Measurements from ENCODE around the gene LYPLA2.
"Not testable (repeated sequence)": the region's sequence is repeated elsewhere in the genome, so short reads cannot be mapped to it uniquely, and the experiment has no call there.

LYPLA2 gene

DNA sequence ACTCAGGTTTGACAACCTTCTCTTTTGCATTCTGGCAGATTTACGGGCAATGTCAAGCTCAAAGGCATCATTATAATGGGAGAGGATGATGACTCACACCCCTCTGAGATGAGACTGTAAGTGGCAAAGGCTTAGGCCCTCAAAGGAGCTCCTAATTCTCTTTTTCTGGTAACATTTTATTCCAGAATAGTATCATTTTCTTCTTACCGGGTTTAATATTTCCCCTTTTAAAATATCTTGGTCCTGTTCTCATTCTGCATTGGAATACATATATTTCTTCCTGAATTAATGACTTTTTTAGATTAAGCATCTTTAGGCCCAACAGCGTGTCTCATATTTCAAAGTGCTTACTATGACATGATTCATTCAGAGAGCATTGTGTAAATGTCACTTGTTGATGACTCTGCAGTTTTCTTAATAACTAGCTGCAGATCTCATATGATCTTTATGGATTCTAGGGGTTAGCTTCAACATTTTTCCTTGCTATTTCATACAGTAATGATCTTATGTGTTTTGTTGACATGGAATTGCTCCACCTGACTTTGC lies 11.0 kb upstream of the LYPLA2 start:
- no peak for DNase-seq

DNA sequence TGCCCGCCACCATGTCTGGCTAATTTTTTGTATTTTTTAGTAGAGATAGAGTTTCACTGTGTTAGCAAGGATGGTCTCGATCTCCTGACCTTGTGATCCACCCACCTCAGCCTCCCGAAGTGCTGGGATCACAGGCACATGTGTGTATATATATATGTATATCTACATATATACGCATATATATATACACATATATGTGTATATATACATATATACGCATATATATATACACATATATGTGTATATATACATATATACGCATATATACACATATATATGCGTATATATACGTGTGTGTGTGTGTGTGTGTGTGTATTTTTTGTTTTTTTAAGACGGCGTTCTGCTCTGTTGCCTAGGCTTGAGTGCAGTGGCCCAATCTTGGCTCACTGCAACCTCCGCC lies 7.8 kb upstream of the LYPLA2 start:
- not testable (repeated sequence) for DNase-seq

DNA sequence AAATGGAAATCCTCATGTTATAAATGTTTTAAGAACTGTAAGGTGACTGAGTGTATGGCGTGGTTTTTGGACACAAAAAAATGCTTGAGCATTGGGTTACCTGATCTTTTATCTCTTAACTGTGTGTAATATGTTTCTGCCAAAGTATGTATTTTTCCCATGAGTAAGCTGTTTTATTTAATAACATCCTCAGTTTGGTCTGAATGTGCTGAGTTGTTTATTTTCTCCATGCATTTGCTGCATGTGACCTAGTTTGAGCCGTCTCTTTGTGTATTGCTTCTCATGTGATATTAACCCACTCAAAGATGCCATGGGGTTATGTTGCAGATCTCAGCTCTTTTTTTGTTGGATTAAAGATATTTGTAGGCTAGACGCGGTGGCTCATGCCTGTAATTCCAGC lies 6.1 kb upstream of the LYPLA2 start:
- no peak for DNase-seq

DNA sequence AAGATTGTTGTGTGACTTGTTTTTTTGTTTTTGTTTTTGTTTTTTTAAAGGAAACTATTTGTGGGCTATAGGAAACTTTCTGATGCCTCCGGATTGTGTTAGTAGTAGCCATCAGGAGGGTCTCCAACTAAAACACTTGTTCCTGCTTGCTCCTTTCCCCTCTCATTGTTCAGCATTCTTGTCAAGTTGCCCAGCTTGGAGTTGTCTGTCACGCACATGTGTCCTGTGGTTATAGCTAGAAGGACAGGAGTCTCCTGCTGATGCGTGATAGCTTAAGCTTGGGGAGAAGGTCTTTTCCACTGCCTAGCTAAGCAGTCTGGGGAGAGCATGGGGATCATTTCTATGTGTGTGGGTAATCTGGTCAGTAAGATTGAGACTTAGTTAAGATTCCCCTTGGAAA lies 3.2 kb upstream of the LYPLA2 start:
- no peak for DNase-seq

DNA sequence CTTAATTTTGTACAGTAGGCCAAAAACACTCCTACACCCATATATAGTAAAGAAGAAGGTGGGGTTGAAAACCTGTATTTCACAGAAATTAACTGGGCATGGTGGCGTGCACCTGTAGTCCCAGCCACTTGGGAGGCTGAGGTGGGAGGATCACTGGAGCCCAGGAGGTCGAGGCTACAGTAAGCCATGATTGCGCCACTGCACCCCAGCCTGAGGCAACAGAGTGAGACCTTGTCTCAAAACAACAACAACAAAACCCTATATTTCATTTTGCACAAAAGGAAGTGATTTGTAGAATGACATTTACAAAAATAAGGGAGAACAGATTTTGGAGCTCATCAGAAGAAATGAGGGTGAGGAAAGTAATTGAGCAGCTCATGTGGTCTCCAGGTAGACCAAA lies 2.2 kb upstream of the LYPLA2 start:
- DNase-seq: no peak

DNA sequence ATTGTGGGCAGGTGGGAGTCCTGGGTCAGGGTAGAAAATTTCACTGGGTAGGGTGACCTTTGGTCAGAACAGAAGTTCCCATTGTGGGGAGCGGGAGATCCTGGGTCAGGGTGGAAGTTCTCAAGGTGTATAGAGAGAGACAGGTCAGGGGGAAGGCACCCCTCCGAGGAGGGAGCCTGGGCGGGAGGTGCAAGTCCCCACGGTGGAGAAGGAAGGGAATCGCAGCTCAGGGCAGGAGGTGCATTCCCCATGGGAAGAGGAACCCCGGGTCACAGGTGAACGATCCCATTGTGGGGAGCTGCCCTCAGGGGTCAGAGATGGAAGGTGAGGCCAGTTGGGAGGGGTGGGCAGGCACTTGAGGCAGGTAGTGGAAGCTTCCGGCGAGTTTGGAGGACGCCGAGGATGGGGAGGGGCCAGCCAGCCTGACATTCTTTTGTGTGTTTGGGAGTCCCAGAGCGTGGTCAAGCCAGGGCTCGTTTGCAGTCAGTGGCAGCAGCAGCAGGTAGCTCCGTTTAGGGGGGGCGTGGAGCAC lies 637 bp downstream of the LYPLA2 start:
- no peak for DNase-seq

DNA sequence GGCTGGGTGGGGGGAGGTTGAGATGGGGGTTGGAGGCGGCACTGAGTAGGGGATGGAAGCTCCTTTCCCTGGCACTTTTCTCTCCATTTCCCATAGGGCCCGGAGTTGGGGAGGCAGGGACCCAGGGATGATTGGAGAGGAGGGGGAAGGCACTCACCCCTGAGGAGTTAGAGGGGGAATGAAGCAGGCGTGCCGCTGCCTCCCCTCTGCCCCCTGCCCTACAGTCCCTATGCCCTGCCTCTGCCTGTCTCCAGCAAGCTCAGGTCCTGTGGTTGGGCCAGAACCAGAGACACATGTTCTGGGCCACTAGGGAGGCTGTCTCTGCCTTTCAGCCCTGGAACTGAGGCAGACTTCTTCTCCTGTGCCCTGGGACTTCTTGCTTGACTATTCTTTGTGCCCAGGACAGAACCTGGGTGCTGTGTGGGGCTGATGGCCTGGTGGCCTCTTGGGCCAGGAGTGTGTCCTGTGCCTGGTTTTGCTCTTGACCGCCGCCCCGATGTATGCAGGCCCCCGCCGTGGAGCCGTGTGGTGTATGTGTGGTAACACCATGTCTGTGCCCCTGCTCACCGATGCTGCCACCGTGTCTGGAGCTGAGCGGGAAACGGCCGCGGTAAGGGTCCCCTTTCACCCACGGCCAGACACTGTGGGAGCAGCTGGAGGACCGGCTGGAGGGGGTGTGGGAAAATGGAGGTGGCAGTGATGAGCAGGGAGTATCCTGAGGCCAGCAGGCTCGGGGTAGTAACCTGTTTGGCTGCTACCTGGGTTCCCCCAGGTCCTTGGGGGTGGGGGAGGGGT lies 1.4 kb downstream of the LYPLA2 start:
- DNase-seq: no peak

DNA sequence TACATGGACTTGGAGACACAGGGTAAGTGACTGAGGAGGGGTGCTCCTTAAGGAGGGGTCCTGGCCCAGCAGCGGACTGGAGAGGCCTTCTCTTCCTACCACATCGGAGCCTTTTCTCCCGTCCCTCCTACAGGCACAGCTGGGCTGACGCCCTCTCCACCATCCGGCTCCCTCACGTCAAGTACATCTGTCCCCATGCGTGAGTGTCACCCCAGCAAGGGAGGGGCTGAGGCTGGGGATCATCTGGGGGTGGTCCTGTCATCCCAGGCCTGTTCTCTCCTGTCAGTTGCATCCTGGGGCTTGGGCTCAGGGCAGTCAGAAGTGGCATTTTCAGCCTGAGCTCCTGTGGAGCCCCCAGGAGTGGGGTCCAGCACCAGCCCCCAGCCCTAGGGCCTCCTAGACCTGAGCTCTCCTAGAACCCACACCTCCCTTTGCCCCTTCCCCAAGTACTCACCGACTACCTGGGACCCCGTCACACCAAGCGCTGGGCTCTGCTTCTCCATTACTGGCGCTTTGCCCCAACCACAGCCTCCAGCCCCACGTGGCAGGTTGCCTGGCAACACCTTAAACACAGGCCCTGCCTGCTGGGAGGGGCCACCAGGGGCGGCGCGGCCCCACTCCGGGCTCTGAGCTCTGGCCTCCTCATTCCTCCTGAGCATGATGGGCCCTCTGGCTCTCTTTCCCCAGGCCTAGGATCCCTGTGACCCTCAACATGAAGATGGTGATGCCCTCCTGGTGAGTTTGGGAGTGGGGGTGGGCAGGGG lies 2.3 kb downstream of the LYPLA2 start:
- no peak for DNase-seq

DNA sequence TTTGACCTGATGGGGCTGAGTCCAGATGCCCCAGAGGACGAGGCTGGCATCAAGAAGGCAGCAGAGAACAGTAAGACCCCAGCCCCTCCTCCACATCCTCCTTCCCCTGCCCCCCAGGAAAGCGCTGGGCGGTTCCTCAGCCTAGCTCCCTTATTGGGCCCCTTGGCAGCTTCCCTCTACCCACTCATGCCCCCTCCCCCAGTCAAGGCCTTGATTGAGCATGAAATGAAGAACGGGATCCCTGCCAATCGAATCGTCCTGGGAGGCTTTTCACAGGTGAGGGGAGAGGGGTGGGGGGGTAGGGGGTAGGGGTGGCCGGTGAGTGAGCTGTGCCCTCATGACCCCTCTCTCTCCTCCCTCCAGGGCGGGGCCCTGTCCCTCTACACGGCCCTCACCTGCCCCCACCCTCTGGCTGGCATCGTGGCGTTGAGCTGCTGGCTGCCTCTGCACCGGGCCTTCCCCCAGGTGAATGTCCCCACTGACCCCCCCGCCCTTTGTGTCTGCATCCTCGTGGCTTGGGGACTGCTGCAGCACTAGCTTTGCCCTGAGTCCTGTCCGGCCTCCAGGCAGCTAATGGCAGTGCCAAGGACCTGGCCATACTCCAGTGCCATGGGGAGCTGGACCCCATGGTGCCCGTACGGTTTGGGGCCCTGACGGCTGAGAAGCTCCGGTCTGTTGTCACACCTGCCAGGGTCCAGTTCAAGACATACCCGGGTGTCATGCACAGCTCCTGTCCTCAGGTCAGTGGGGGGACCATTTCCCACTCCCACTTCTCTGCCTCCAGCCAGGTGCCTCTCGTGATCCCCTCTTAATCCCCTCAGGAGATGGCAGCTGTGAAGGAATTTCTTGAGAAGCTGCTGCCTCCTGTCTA lies 3.2 kb downstream of the LYPLA2 start:
- DNase-seq: no peak

DNA sequence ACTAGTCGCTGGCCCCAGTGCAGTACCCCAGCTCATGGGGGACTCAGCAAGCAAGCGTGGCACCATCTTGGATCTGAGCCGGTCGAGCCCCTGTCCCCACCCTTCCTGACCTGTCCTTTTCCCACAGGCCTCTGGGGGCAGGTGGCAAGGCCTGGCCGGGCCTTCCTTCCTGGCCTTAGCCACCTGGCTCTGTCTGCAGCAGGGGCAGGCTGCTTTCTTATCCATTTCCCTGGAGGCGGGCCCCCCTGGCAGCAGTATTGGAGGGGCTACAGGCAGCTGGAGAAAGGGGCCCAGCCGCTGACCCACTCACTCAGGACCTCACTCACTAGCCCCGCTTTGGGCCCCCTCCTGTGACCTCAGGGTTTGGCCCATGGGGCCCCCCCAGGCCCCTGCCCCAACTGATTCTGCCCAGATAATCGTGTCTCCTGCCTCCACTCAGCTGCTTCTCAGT lies 3.8 kb downstream of the LYPLA2 start:
- DNase-seq: not testable (repeated sequence)

DNA sequence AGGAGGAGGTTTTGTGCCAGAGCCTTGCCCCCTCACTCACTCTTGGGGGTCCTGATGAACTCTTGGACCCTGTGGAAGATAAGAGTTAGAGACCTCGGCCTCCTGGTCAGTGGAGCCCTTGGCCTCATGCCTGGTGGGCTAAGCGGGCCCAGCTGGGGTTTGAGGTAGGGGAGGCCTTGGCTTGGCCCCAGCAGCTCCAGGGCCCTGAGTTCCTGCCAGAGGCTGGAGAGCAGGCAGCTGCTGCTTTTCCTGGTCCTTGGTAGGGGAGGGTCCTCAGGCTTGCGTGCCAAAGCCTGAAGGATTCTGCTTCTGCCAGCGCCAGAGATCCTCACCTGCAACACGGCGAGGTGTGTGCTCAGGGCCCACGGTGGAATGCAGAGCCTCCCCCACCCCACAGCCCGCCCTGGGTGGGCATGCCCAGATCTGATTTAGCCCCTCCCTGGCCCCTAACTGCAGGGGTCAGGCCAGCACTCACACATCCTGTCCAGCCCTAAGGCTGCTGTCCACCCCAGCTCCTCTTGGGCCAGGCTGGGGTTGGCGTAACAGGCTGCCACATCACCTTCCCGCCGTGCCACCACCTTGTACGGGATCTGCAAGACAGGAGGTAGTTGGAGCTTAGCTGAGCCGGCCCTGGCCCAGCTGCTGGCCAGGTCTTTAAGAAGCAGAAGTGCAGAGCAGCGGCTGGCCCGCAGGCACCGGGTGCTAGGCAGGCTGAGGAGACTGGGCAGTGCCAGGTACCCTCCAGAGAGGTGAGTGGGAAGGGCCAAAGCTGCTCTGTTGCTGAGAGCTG lies 4.9 kb downstream of the LYPLA2 start:
- no peak for DNase-seq

DNA sequence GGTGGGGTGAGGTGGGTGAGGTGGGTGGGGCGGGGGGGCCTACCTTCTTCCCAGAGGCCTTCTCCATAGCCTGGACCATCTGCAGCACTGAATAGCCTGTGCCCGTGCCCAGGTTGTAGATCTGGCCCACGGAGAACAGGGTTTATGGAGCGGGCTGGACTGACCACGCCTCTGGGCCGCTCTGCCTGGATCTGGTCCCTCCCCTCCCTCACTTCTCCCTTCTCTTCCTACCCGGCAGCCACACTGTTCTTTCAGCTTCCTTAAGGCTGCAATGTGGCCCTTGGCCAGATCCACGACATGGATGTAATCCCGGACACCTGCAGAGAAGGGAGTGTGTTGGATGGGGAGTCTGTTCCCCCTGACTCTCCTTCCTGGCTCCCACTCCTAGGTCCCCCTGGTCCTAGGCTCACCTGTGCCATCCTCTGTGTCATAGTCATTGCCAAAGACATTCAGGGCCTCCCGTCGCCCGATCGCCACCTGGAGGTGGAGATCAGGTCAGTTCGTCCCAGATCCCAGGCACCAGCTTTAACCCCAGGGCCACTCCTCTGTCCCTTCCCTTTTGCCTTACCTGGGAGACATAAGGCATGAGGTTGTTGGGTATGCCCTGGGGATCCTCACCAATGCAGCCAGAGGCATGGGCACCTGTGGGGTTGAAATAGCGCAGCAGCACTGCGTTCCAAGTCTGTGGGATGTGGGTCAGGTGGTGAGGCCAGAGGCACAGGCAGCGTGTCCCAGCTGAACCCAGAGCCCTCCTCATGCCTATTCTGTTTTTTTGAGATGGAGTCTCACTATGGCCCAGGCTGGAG lies 5.7 kb downstream of the LYPLA2 start:
- no peak for DNase-seq

DNA sequence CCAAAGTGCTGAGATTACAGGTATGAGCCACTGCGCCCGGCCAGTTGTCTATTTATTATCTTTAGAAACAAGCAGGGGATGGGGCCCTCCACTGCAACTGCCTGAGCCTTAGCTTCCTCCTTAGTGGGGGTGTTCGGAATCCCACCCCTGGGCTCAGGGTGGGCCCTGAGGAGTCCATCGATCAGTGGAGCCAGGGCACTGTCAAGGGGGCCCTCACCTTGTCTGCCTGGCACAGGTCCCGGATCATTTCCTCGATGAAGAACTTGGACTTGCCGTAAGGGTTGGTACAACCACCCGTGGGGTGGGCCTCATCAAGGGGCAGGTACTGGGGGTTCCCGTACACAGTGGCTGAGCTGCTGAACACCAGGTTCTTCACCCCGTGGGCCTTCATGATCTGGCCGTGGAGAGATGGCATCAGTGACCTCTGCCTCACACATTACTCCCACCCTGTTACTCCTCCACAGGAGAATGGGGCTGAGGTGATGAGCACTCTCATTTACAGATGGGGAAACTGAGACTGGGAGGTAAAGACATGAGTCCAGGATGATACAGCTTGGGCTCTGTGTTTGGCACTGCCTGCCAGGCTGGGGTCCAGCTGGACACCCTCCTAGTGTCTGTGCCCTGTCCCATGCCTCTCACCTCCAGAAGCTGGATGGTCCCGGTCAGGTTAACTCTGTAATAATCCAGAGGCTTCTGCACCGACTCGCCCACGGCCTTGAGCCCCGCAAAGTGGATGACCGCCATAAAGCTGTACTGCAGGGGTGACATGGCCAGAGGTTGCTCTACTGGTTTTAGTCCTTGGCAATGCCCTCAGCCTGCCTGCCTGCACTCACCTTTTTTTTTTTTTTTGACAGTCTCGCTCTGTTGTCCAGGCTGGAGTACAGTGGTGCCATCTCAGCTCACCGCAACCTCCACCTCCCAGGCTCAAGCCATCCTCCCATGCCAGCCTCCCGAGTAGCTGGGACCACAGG lies 6.8 kb downstream of the LYPLA2 start:
- no peak for DNase-seq

DNA sequence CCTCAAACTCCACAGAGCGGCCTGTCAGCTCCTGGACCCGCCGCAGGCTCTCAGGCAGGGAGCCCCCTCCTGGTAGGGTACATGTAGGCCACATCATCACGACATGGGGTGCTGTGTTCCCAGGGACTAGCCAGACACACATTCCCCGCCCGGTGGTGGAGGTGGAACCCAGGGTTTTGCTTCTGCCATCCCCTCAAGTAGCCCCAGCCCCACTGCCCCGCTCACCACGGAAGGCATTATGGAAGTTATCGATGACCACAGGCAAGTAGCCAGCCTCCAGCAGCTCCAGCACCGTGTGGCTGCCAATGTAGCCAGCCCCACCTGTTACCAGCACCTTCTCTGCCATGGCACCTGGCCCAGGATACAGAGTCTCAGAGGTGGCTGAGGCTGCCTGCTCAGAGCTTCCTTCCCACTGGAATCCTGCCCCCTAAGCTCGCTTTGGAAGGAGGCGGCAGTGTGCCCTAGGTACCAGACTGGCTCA lies 7.8 kb downstream of the LYPLA2 start:
- no peak for DNase-seq

DNA sequence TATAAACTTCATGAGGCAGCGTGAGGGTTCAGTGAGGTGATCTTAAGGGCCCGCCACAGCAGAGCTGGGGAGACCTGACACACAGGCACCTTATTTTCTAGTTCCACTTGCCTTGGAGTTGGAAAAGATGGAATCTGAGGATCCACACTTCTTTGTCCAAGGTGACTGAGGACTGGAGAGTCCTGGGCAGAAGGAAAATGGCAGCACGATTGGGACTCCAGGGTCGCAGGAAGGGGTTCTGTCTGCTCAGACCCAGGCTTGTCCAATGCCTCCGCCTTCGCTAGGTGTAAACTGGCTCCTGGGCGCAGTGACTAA lies 8.3 kb downstream of the LYPLA2 start:
- DNase-seq: no peak

DNA sequence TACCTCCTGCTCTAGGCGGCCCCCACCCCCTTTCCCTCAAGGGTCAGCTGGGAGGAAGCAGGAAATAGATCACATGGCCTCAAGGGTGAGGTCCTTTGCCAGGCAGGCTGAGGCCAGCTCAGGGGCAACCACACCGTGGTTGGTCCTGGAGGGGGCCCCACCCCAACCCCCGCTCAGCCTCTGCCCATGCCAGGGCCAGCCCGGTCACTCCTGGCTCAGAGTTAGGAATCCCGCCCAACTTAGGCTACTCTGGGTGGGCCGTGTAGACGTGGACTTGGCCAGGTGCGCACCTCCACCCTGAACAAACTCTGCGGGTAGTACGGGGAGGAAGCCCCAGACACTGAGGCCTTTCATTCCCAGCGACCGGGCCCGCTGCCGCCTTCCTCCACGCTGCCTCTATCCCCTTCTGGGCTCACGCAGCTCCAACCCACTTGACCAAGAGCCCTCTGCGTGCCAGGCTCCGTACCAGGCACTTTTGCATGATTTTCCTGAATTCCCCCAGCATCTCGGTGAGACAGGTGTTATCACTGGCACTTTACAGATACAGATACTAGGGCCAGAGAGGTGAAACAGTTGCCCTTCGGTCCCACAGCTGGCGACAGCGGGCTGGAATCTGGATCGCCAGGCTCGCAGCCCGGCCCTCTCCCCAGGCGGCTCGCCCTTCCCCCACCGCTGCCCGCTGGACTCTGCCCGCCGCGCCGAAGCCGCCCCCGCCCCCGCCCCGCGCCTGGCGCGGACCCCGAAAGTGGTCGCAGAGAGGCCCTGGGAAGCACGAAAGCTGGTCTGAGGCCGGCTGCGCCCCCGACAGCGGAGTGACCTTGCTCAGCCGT lies 8.8 kb downstream of the LYPLA2 start:
- DNase-seq: no peak

DNA sequence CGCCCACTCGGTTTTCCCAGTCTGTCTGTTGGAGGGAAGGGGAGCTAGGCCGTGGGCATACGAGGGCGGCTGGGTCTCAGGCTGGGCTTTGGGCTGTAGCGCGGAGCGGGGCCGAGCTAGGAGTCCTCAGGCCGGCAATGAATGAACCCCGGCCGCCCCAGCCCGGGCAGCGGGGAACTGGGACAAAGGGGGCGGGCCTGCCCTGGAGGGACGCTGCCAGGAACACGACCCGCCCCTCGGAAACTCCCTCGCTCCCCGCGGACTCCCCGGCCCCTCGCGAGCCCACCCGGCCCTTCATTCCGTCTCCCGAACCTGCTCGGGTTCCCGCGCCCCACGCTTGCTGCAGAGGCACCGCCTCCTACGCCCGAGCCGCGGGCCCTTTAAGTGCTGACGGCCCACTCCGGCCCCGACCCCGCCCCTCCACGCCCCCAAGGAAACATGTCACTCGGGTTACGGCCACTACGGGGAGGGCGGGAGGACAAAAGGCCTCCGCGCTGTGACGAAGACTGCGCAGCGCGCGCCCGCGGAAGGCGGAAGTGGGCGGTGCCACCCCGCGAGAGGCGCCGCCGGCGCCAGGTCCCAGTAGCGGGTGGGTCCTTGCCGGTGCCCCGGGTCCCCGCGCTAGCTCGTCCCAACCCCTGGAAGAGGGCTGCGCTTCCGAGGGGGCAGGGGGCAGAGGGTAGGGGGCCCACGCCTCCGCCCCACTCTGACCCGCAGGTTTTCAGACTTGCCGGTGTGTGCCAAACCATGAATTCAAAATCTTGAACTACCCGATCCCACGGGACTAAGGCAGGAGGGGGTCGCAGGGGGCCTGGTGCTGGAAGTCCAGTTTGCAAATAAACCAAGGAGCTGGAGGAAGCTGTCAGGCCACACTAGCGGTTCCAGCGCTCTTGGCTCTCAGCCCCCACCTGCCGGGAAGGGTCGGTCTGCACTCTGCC lies 9.7 kb downstream of the LYPLA2 start, which contains the start of gene GALE:
Gene GALE (minus strand): TSS at position 355 of the 938 bp plus-strand sequence. CDS start 1,747 bp downstream, outside the sequence.
- peak; percentile 41 for DNase-seq

DNA sequence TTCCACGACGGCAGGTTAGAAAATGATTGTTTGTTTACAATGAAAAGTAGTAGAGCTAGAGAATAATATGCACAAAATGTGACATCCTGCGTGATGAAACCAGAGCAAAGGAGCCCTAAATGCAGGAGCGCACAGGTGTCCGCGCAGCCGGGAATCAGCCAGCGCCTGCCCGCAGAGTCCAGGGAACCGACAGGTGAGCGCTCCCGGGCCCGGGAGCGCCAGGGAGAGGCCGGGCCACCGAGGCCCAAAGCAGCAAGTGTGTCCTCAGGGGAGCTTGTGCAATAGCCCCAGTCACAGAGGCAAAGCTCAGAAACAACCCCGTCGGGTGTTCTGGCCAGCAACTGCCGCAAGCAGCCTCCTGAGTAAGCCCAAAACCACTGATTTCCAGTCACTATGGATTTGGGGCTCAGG lies 10.4 kb downstream of the LYPLA2 start:
- DNase-seq: no peak
